Loucy (cell line): ENCODE measurements around the gene CTNNAL1.

Experiments
- EZH2phosphoT487 ChIP-seq: fragments of 200-600 bp; IDR thresholded peaks from 2 replicates; pipeline ENCODE4 v1.6.1; 2018; ENCODE audit warnings: antibody characterized with exemption, mild to moderate bottlenecking, moderate library complexity, borderline replicate concordance
- TF ChIP-seq, protein P1 (sequence below): fragments of 200-600 bp; sonication (generic); conservative IDR thresholded peaks from 2 replicates; pipeline ENCODE4 v1.5.1; 2014; ENCODE audit warnings: mild to moderate bottlenecking, antibody characterized with exemption, low read length

DNA sequence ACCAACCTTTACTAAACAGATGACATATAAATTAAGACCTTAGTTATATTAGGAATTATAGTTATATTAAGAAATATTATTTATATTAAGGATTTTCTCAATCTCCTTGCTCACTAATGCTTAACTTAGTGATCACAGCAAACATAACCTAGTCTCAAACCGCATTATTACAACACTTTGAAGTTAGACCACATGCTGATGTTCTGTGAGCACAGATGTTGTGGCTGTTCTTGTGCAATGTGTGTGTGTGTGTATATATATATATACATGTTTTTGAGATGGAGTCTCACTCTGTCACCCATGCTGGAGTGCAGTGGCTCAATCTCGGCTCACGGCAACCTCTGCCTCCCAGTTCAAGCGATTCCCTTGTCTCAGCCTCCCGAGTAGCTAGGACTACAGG lies 99.9 kb downstream of the CTNNAL1 start:
- TF ChIP-seq, protein P1, sequence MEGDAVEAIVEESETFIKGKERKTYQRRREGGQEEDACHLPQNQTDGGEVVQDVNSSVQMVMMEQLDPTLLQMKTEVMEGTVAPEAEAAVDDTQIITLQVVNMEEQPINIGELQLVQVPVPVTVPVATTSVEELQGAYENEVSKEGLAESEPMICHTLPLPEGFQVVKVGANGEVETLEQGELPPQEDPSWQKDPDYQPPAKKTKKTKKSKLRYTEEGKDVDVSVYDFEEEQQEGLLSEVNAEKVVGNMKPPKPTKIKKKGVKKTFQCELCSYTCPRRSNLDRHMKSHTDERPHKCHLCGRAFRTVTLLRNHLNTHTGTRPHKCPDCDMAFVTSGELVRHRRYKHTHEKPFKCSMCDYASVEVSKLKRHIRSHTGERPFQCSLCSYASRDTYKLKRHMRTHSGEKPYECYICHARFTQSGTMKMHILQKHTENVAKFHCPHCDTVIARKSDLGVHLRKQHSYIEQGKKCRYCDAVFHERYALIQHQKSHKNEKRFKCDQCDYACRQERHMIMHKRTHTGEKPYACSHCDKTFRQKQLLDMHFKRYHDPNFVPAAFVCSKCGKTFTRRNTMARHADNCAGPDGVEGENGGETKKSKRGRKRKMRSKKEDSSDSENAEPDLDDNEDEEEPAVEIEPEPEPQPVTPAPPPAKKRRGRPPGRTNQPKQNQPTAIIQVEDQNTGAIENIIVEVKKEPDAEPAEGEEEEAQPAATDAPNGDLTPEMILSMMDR, result no peak
- no peak for TF ChIP-seq EZH2phosphoT487
